DMS53 treated with DMSO at 0.1 percent for 48 hours (cell line): ENCODE results near the gene PGS1.
"Not testable (repeated sequence)": the region's sequence is repeated elsewhere in the genome, so short reads cannot be mapped to it uniquely, and the experiment has no call there.

Experiments used
- DNase-seq: peaks from one replicate; lab custom pipeline; 2025; ENCODE audit not compliant: unreplicated experiment; lab: John Stamatoyannopoulos, UW

Gene PGS1

GRCh38 chr17:78378225-78379130 lies at the start of gene PGS1:
PGS1 (plus strand) TSS chr17:78378649; CDS start chr17:78378666, 17 bp downstream.
- DNase-seq, result peak; percentile 65

- DNase-seq, result no peak
Measured at GRCh38 chr17:78329263-78330059, 49.0 kb upstream of the PGS1 start.

GRCh38 chr17:78330570-78331224 lies 47.8 kb upstream of the PGS1 start:
- DNase-seq, result peak; percentile 23

GRCh38 chr17:78331355-78331754 lies 47.1 kb upstream of the PGS1 start:
- DNase-seq, result not testable (repeated sequence)

- DNase-seq, result no peak
Measured at GRCh38 chr17:78332991-78333390, 45.5 kb upstream of the PGS1 start.

- no peak for DNase-seq
Measured at GRCh38 chr17:78335209-78335608, 43.2 kb upstream of the PGS1 start.

GRCh38 chr17:78337244-78338109 lies 41.0 kb upstream of the PGS1 start:
- DNase-seq, result no peak

GRCh38 chr17:78338486-78339259 lies 39.8 kb upstream of the PGS1 start:
- no peak for DNase-seq

- DNase-seq, result no peak
Measured at GRCh38 chr17:78340183-78340955, 38.1 kb upstream of the PGS1 start.

GRCh38 chr17:78341559-78342448 lies 36.6 kb upstream of the PGS1 start:
- DNase-seq, result peak; percentile 19

GRCh38 chr17:78342449-78343186 lies 35.8 kb upstream of the PGS1 start:
- DNase-seq, result no peak

- no peak for DNase-seq
Measured at GRCh38 chr17:78343187-78343542, 35.3 kb upstream of the PGS1 start.

GRCh38 chr17:78343543-78344201 lies 34.8 kb upstream of the PGS1 start:
- no peak for DNase-seq

- no peak for DNase-seq
Measured at GRCh38 chr17:78344666-78345065, 33.8 kb upstream of the PGS1 start.

GRCh38 chr17:78345172-78345571 lies 33.3 kb upstream of the PGS1 start:
- no peak for DNase-seq

- no peak for DNase-seq
Measured at GRCh38 chr17:78345791-78346494, 32.5 kb upstream of the PGS1 start.
